ENCODE data around the gene TRIM2.
A peak's percentile ranks its signal among the peaks of the same experiment; 100 is the strongest.

- TF ChIP-seq, protein P1, sequence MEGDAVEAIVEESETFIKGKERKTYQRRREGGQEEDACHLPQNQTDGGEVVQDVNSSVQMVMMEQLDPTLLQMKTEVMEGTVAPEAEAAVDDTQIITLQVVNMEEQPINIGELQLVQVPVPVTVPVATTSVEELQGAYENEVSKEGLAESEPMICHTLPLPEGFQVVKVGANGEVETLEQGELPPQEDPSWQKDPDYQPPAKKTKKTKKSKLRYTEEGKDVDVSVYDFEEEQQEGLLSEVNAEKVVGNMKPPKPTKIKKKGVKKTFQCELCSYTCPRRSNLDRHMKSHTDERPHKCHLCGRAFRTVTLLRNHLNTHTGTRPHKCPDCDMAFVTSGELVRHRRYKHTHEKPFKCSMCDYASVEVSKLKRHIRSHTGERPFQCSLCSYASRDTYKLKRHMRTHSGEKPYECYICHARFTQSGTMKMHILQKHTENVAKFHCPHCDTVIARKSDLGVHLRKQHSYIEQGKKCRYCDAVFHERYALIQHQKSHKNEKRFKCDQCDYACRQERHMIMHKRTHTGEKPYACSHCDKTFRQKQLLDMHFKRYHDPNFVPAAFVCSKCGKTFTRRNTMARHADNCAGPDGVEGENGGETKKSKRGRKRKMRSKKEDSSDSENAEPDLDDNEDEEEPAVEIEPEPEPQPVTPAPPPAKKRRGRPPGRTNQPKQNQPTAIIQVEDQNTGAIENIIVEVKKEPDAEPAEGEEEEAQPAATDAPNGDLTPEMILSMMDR (conservative IDR thresholded peaks at IDR 0.05; ENCODE audit: low read depth, low read length), result peak; percentile 81
- no peak for TF ChIP-seq EZH2 (IDR thresholded peaks at IDR 0.05; ENCODE audit: borderline replicate concordance, low read depth, low read length, poor library complexity, severe bottlenecking)
Measured at GRCh38 chr4:153318696-153319320, 114.6 kb downstream of the TRIM2 start.

Measured in A673 (cell line).